Measurements from ENCODE around the gene GPX3.

GPX3 gene

GRCh38 chr5:151048526-151048925 lies 28.1 kb downstream of the GPX3 start:
- TF ChIP-seq FOXP2 (optimal IDR thresholded peaks at IDR 0.05; ENCODE audit: borderline replicate concordance, extremely low read depth, extremely low read length, insufficient read depth), result no peak
- no peak for TF ChIP-seq TAF1 (IDR thresholded peaks at IDR 0.05; ENCODE audit: borderline replicate concordance, insufficient read depth, low read length)
- TF ChIP-seq, protein P1, sequence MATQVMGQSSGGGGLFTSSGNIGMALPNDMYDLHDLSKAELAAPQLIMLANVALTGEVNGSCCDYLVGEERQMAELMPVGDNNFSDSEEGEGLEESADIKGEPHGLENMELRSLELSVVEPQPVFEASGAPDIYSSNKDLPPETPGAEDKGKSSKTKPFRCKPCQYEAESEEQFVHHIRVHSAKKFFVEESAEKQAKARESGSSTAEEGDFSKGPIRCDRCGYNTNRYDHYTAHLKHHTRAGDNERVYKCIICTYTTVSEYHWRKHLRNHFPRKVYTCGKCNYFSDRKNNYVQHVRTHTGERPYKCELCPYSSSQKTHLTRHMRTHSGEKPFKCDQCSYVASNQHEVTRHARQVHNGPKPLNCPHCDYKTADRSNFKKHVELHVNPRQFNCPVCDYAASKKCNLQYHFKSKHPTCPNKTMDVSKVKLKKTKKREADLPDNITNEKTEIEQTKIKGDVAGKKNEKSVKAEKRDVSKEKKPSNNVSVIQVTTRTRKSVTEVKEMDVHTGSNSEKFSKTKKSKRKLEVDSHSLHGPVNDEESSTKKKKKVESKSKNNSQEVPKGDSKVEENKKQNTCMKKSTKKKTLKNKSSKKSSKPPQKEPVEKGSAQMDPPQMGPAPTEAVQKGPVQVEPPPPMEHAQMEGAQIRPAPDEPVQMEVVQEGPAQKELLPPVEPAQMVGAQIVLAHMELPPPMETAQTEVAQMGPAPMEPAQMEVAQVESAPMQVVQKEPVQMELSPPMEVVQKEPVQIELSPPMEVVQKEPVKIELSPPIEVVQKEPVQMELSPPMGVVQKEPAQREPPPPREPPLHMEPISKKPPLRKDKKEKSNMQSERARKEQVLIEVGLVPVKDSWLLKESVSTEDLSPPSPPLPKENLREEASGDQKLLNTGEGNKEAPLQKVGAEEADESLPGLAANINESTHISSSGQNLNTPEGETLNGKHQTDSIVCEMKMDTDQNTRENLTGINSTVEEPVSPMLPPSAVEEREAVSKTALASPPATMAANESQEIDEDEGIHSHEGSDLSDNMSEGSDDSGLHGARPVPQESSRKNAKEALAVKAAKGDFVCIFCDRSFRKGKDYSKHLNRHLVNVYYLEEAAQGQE (IDR thresholded peaks at IDR 0.05; ENCODE audit: insufficient read depth in 1 of 2, low read depth in 2 of 2, low read length in 2 of 2), result no peak
- no peak for TF ChIP-seq SIN3A (IDR thresholded peaks at IDR 0.05; ENCODE audit: borderline replicate concordance, insufficient read depth, low read length)
- TF ChIP-seq POLR2AphosphoS5 (IDR thresholded peaks at IDR 0.05; ENCODE audit: low read depth, low read length), result no peak

DNA sequence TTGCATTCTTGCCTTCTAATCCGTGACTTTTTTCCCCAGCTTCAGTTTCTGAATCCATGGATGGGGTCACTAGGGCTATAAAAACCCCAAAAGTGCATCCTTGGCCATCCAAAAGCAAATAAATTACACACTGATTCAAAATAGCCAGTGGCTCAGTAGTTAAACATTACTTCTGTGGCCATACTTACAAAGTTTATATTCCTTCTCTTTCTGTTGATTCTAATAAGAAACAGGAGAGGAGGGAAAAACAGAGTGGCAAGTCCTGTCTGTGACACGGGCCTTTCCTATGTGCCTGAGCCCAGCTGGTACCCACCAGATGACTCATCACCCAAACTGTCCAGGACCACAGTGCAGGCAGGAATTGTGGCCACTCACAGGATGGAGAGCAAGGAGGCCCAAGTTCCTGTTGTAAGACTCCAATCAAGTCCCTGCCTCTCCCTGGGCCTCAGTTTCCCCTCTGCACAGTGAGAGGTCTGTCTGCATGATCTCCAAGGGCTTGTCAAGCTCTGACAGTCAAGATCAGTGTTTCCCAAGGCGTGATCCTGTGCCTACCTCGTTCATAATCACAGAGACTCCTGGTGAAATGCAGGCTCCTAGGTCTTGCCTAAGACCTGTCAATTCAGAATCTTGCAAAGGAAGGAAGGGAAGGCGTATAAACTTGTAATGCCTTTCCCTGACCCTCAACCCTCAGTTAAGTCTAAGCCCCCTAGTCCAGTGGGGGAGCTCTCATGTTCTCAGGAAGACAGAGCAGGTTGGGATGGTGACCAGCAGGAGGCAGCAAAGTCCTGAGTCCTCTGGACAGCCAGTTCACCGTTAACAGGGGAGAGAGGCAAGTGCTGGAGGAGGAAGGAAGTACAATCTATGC lies 30.9 kb downstream of the GPX3 start:
- TF ChIP-seq FOXP2 (optimal IDR thresholded peaks at IDR 0.05; ENCODE audit: borderline replicate concordance, extremely low read depth, extremely low read length, insufficient read depth) (peak; percentile 23), TAF1 (IDR thresholded peaks at IDR 0.05; ENCODE audit: borderline replicate concordance, insufficient read depth, low read length) (no peak)

DNA sequence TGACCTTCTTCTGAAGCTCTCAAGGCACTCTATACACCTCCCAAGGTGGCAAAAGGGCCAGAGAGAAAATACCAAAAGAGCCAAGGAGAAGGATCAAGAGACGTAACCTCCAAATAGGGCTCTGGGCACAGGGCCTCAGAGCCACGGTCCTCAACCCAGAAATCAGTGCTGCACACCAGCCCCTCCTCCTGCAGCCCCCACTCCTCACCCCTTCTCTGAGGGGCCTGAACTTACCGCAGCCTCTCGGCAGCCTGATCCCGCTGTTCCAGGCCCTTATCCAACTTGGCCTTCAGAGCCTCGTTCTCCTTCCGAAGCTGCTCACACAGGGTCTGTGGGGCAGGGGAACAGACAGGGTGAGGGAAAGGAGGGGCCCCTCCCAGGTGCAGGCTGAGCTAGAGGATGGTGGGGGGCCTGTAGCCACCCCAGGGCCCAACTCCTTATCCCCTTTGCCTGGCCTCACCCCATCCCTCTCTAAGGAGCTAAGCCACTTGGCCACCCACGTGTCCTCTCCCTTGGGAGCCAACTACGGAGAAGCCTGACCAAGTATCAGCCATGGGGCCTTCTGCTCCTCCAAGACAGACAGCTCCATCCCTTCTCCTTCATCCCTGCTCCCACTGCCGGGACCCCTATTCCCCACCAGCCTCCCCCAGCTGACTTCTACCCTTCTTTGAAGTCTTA lies 31.7 kb downstream of the GPX3 start:
- no peak for TF ChIP-seq FOXP2 (optimal IDR thresholded peaks at IDR 0.05; ENCODE audit: borderline replicate concordance, extremely low read depth, extremely low read length, insufficient read depth)
- TF ChIP-seq POLR2AphosphoS5 (IDR thresholded peaks at IDR 0.05; ENCODE audit: low read depth, low read length), result no peak
- no peak for TF ChIP-seq SIN3A (IDR thresholded peaks at IDR 0.05; ENCODE audit: borderline replicate concordance, insufficient read depth, low read length)
- TF ChIP-seq, protein P1 (IDR thresholded peaks at IDR 0.05; ENCODE audit: insufficient read depth in 1 of 2, low read depth in 2 of 2, low read length in 2 of 2), result no peak
- TF ChIP-seq TAF1 (IDR thresholded peaks at IDR 0.05; ENCODE audit: borderline replicate concordance, insufficient read depth, low read length), result no peak

DNA sequence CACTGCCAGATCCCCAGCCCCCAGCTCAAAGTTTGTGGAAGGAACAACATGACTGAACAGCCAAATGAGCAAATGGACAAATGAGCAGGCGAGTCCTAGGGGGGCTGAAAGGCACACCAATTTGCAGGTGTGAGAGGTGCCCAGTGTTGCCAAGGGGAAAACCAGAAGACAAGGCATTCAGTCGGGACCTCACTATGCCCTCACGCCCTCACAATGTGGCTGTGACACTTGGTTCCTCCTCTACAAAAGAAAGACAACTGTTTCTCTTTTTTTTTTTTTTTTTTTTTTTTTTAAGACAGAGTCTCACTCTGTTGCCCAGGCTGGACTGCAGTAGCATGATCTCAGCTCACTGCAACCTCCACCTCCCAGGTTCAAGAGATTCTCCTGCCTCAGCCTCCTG lies 32.4 kb downstream of the GPX3 start:
- TF ChIP-seq POLR2AphosphoS5 (IDR thresholded peaks at IDR 0.05; ENCODE audit: low read depth, low read length), result no peak
- TF ChIP-seq, protein P1 (IDR thresholded peaks at IDR 0.05; ENCODE audit: insufficient read depth in 1 of 2, low read depth in 2 of 2, low read length in 2 of 2), result no peak
- no peak for TF ChIP-seq SIN3A (IDR thresholded peaks at IDR 0.05; ENCODE audit: borderline replicate concordance, insufficient read depth, low read length)
- no peak for TF ChIP-seq FOXP2 (optimal IDR thresholded peaks at IDR 0.05; ENCODE audit: borderline replicate concordance, extremely low read depth, extremely low read length, insufficient read depth)

GRCh38 chr5:151053796-151054462 lies 33.5 kb downstream of the GPX3 start:
- no peak for TF ChIP-seq TAF1 (IDR thresholded peaks at IDR 0.05; ENCODE audit: borderline replicate concordance, insufficient read depth, low read length)
- no peak for TF ChIP-seq FOXP2 (optimal IDR thresholded peaks at IDR 0.05; ENCODE audit: borderline replicate concordance, extremely low read depth, extremely low read length, insufficient read depth)
- TF ChIP-seq, protein P1 (IDR thresholded peaks at IDR 0.05; ENCODE audit: insufficient read depth in 1 of 2, low read depth in 2 of 2, low read length in 2 of 2), result no peak
- no peak for TF ChIP-seq POLR2AphosphoS5 (IDR thresholded peaks at IDR 0.05; ENCODE audit: low read depth, low read length)
- no peak for TF ChIP-seq SIN3A (IDR thresholded peaks at IDR 0.05; ENCODE audit: borderline replicate concordance, insufficient read depth, low read length)

All from PFSK-1 (cell line).